KOPT-K1 (cell line): Measurements from ENCODE around the gene SPATA21.
"Not testable (repeated sequence)": the region's sequence is repeated elsewhere in the genome, so short reads cannot be mapped to it uniquely, and the experiment has no call there.

Experiments used
- H3K27ac ChIP-seq: fragments of 200-600 bp; sonication (generic); 2 replicates; pipeline ENCODE4 v1.5.1; 2016; ENCODE audit warnings: antibody characterized with exemption, mild to moderate bottlenecking, low read depth, low read length; ENCODE audit not compliant: poor library complexity, severe bottlenecking
- H3K36me3 ChIP-seq: fragments of 200-600 bp; sonication (generic); 2 replicates; pipeline ENCODE4 v1.5.1; 2017; ENCODE audit warnings: antibody characterized with exemption, mild to moderate bottlenecking, low read length, moderate library complexity; ENCODE audit not compliant: insufficient read depth
- H3K9me3 ChIP-seq: fragments of 200-600 bp; sonication (generic); 2 replicates; pipeline ENCODE4 v1.5.1; 2017; ENCODE audit warnings: antibody characterized with exemption, low read length, mild to moderate bottlenecking; ENCODE audit not compliant: insufficient read depth, poor library complexity, severe bottlenecking

SPATA21 gene, protein sequence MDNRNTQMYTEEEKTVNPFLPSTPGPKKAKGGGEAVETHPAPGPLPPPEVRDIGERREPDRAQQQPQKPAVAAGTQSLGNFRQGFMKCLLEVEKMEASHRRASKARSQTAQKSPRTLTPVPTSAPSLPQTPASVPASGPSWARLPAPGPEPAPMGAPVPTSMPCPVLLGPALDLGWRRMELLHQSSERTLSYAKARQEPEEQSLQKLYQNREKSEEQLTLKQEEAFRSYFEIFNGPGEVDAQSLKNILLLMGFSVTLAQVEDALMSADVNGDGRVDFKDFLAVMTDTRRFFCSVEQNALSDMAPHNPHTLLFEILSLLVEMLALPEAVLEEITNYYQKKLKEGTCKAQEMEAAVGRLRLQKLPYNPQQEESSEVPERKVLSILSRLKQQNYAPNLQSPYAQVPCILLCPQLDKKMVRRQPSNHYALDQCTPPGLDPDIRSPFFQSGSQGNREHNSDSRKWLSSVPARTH

GRCh38 chr1:16436946-16437474, at the start of gene SPATA21:
SPATA21 (minus strand) TSS chr1:16437424; CDS start chr1:16431371, 6,053 bp downstream.
- no peaks in the 10 kb centered on the region for H3K9me3 ChIP-seq
- 0 out of 2 replicates have a peak, but pooled peaks cover under 1% of the 10 kb centered on the region for H3K36me3 ChIP-seq
- H3K27ac ChIP-seq, result no peak within 1 kb of the TSS

- not testable (repeated sequence) for H3K9me3 ChIP-seq, H3K36me3 ChIP-seq, H3K27ac ChIP-seq
These were observed 49.8 kb upstream of the SPATA21 start for GRCh38 chr1:16487011-16487410.

- not testable (repeated sequence) for H3K36me3 ChIP-seq
These were observed 49.1 kb upstream of the SPATA21 start for GRCh38 chr1:16486316-16486715.

DNA sequence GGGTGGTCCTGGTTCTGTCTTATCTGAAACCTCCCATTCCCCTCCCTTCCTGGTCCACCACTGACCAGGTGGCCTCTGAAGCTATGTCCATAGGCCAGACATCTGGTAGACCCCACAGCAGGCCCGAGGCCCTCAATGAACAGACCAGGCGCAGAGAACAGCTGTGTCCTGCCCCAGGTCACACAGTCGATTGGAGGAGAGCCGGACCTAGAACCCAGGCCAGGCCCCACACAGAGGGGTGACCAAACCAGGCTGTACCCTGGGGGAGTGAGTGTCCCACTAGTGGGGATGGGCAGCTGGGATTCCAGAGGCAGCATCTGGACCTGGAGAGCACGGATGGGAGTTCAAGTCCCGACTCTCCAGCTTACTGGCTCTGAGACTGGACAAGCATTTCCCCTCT, 47.7 kb upstream of the SPATA21 start:
- H3K27ac ChIP-seq, result no peak overlapping the region
- no peaks in the 10 kb centered on the region for H3K9me3 ChIP-seq
- no peaks in the 10 kb centered on the region; the same call in 1 of the 2 replicates for H3K36me3 ChIP-seq

More at GRCh38 chr1:16486316-16486715, 49.1 kb upstream of the SPATA21 start:
- H3K27ac ChIP-seq, H3K9me3 ChIP-seq: not testable (repeated sequence)

- Histone ChIP-seq H3K36me3 (no peaks in the 10 kb centered on the region; the same call in 1 of the 2 replicates), H3K9me3 (no peaks in the 10 kb centered on the region), H3K27ac (no peak overlapping the region)
These were observed 47.2 kb upstream of the SPATA21 start for GRCh38 chr1:16484501-16484835.

GRCh38 chr1:16483639-16484500, 46.6 kb upstream of the SPATA21 start:
- H3K9me3 ChIP-seq, H3K36me3 ChIP-seq, H3K27ac ChIP-seq: not testable (repeated sequence)

- H3K9me3 ChIP-seq, H3K27ac ChIP-seq, H3K36me3 ChIP-seq: not testable (repeated sequence)
These were observed 45.9 kb upstream of the SPATA21 start for GRCh38 chr1:16483146-16483545.

DNA sequence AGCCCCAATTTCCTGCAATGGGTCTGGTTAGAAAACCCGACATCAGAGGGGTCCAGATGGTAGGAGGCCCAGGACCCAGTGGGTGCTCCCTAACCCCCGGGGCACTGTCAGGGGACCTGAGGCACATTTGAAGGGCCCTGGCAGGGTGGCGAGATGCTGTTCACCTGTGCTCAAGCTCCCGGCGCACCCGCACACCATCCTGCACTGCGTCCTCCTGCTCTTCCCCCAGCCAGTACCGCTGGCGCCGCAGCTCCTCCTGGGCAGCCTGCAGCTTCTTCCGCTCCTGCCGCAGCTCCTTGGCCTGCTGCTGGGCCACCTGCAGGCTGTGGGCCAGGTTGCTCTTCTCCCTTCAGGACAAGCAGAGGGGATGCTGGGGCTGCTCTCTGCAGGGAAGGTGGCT, 40.9 kb upstream of the SPATA21 start:
- Histone ChIP-seq H3K9me3 (no peaks in the 10 kb centered on the region), H3K27ac (no peak overlapping the region), H3K36me3 (peaks cover 11% of the 10 kb centered on the region; the same call in 1 of the 2 replicates)

- not testable (repeated sequence) for H3K27ac ChIP-seq, H3K9me3 ChIP-seq
- peaks cover 15% of the 10 kb centered on the region; the same call in 1 of the 2 replicates for H3K36me3 ChIP-seq
These were observed 38.8 kb upstream of the SPATA21 start for GRCh38 chr1:16475771-16476770.

- not testable (repeated sequence) for H3K27ac ChIP-seq, H3K9me3 ChIP-seq
- peaks cover 15% of the 10 kb centered on the region; the same call in 1 of the 2 replicates for H3K36me3 ChIP-seq
These were observed 37.7 kb upstream of the SPATA21 start for GRCh38 chr1:16474891-16475290.

DNA sequence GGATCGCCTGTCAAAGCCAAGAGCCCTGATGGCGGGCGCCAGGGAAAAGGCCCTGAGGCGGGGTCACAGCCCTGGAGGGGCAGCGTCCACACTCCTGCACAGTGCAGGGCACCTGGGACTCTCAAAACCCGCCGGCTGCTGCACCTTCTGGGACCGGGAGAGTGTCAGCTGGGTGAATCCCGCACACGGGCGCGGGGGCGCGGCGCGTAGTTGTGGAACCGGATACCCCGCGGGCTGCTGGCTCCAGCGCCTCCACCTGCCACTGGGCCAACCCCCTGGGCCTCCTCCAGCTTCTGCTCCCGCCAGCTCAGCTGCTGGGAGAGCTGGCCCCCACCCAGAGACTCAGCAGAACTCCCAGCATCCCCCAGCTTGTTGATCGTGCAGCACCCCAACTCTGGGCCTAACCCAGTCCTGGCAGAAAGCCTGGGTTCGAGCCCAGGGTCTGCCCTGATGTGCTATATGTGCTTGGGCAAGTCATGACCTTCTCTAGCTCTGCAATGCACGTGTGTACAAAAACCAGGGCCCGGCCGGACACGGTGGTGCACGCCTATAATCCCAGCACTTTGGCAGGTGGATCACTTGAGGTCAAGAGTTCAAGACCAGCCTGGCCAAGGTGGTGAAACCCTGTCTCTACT, 37.1 kb upstream of the SPATA21 start:
- H3K27ac ChIP-seq, result no peak overlapping the region
- no peaks in the 10 kb centered on the region for H3K9me3 ChIP-seq
- peaks cover 15% of the 10 kb centered on the region; the same call in 1 of the 2 replicates for H3K36me3 ChIP-seq

DNA sequence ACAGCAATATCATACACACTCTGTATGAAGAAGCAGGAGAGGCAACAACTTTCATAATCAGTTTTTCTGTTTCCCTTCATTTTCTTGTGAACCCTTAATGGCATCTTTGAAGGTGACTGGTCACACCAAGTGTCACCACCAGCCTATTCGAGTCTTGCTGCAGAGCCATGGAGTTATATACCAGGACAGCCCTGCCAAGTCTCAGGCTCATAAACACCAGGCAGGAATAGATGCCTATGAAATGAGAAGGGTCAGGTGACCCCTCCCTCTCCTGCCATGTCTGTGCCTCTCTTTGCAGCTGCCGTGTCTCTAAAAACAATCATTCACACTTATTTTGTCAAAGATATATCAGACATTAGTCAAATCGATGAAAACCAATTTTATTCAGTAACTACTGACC, 31.3 kb upstream of the SPATA21 start:
- Histone ChIP-seq H3K36me3 (peaks cover 14% of the 10 kb centered on the region; the same call in 1 of the 2 replicates), H3K27ac (no peak overlapping the region), H3K9me3 (no peaks in the 10 kb centered on the region)

GRCh38 chr1:16464917-16465625, 27.8 kb upstream of the SPATA21 start:
- Histone ChIP-seq H3K27ac (no peak overlapping the region), H3K36me3 (peaks cover 36% of the 10 kb centered on the region), H3K9me3 (no peaks in the 10 kb centered on the region)
